ENCODE results near the gene UBE2R2. TPM values are rescaled to one million over a fixed set of nuclear protein-coding genes. Genes with fewer than 3 reads are reported as not detected.

UBE2R2 gene
- total and polyA plus RNA-seq, 4 donors: 16.2 to 29.5 (median 27.4) TPM

GRCh38 chr9:33878691-33879366 lies 61.9 kb downstream of the UBE2R2 start:
- ATAC-seq (ENCODE audit: insufficient read depth, low FRiP score): no peak
- Histone ChIP-seq H3K4me3 (no peak overlapping the region), H3K9me3 (ENCODE audit: control insufficient read depth in 4 of 4, insufficient read depth in 3 of 4, low read length in 3 of 4) (no peaks in the 10 kb centered on the region), H3K27ac (ENCODE audit: low read depth in 1 of 2, low read length in 1 of 2) (no peak overlapping the region), H3K4me1 (ENCODE audit: control insufficient read depth in 5 of 5, insufficient read depth in 5 of 5, low read length in 5 of 5) (peaks cover 0 to 8% (median 0%) of the 10 kb centered on the region in 5 donors), H3K36me3 (ENCODE audit: control insufficient read depth in 4 of 4, insufficient read depth in 4 of 4, low read length in 4 of 4) (peaks cover 0 to under 1% (median 0%) of the 10 kb centered on the region in 4 donors), H3K9ac (ENCODE audit: insufficient read depth in 1 of 2, low read length in 2 of 2) (no peak overlapping the region), H3K27me3 (ENCODE audit: control insufficient read depth in 3 of 3, insufficient read depth in 3 of 3, low read length in 2 of 3) (no peaks in the 10 kb centered on the region)
- no peak for DNase-seq
- no peak for TF ChIP-seq CTCF (IDR thresholded peaks at IDR 0.05; ENCODE audit: control extremely low read depth, extremely low read depth)
- 83 to 86% methylated on average over 7 of the region's 7 CpGs for WGBS, 2 donors

GRCh38 chr9:33880211-33881089 lies 63.5 kb downstream of the UBE2R2 start:
- WGBS, 2 donors: 91 to 94% methylated on average over 8 of the region's 8 CpGs
- peaks cover 0 to 3% (median 0%) of the 10 kb centered on the region in 4 donors for H3K36me3 ChIP-seq (ENCODE audit: control insufficient read depth in 4 of 4, insufficient read depth in 4 of 4, low read length in 4 of 4)
- ATAC-seq (ENCODE audit: insufficient read depth, low FRiP score): no peak

GRCh38 chr9:33881635-33882034 lies 64.7 kb downstream of the UBE2R2 start:
- H3K27me3 ChIP-seq (ENCODE audit: control insufficient read depth in 3 of 3, insufficient read depth in 3 of 3, low read length in 2 of 3): no peaks in the 10 kb centered on the region
- DNase-seq: no peak
- H3K4me3 ChIP-seq: no peak overlapping the region
- ATAC-seq (ENCODE audit: insufficient read depth, low FRiP score): no peak
- no peak overlapping the region for H3K27ac ChIP-seq (ENCODE audit: low read depth in 1 of 2, low read length in 1 of 2)
- H3K9me3 ChIP-seq (ENCODE audit: control insufficient read depth in 4 of 4, insufficient read depth in 3 of 4, low read length in 3 of 4): no peaks in the 10 kb centered on the region
- no peak for TF ChIP-seq CTCF (IDR thresholded peaks at IDR 0.05; ENCODE audit: control extremely low read depth, extremely low read depth)
- H3K36me3 ChIP-seq (ENCODE audit: control insufficient read depth in 4 of 4, insufficient read depth in 4 of 4, low read length in 4 of 4): peaks cover 0 to 3% (median 0%) of the 10 kb centered on the region in 4 donors
- peaks cover 0 to 17% (median 11%) of the 10 kb centered on the region in 5 donors for H3K4me1 ChIP-seq (ENCODE audit: control insufficient read depth in 5 of 5, insufficient read depth in 5 of 5, low read length in 5 of 5)
- H3K9ac ChIP-seq (ENCODE audit: insufficient read depth in 1 of 2, low read length in 2 of 2): no peak overlapping the region
- 49 to 84% methylated on average over 1 of the region's 1 CpG for WGBS, 2 donors

More at GRCh38 chr9:33880211-33881089, 63.5 kb downstream of the UBE2R2 start:
- no peak for TF ChIP-seq CTCF (IDR thresholded peaks at IDR 0.05; ENCODE audit: control extremely low read depth, extremely low read depth)
- DNase-seq: no peak
- peaks cover 0 to 14% (median 7%) of the 10 kb centered on the region in 5 donors for H3K4me1 ChIP-seq (ENCODE audit: control insufficient read depth in 5 of 5, insufficient read depth in 5 of 5, low read length in 5 of 5)
- H3K9ac ChIP-seq (ENCODE audit: insufficient read depth in 1 of 2, low read length in 2 of 2): no peak overlapping the region
- H3K9me3 ChIP-seq (ENCODE audit: control insufficient read depth in 4 of 4, insufficient read depth in 3 of 4, low read length in 3 of 4): no peaks in the 10 kb centered on the region
- H3K27ac ChIP-seq (ENCODE audit: low read depth in 1 of 2, low read length in 1 of 2): no peak overlapping the region
- no peaks in the 10 kb centered on the region for H3K27me3 ChIP-seq (ENCODE audit: control insufficient read depth in 3 of 3, insufficient read depth in 3 of 3, low read length in 2 of 3)
- no peak overlapping the region for H3K4me3 ChIP-seq

Measured in lung (tissue), 12 donors.